BLaER1 treated with 17β-estradiol and CSF1 and Interleukin-3, amounts not matched to agents 10 nM and 100 nM (cell line): ENCODE results near the gene FBXL17.

Source experiments
- H3K27ac ChIP-seq, 11 experiments: shearing (Covaris generic); formaldehyde crosslinking; 2 replicates each; pipeline ENCODE4 v1.8.1; 2022
- H3K27me3 ChIP-seq, 11 experiments: shearing (Covaris generic); formaldehyde crosslinking; 2 replicates each; pipeline ENCODE4 v1.8.1; 2022
- H3K36me3 ChIP-seq, 11 experiments: shearing (Covaris generic); formaldehyde crosslinking; 2 replicates each; pipeline ENCODE4 v1.8.1; 2022
- H3K4me1 ChIP-seq, 10 experiments: shearing (Covaris generic); formaldehyde crosslinking; 2 replicates each; pipeline ENCODE4 v1.8.1; 2022
- H3K4me2 ChIP-seq, 11 experiments: shearing (Covaris generic); formaldehyde crosslinking; 2 replicates each; pipeline ENCODE4 v1.8.1; 2022
- H3K4me3 ChIP-seq, 10 experiments: shearing (Covaris generic); formaldehyde crosslinking; 2 replicates each; pipeline ENCODE4 v1.8.1; 2022
- H3K9ac ChIP-seq, 11 experiments: shearing (Covaris generic); formaldehyde crosslinking; 2 replicates each; pipeline ENCODE4 v1.8.1; 2022
- H3K9me3 ChIP-seq, 11 experiments: shearing (Covaris generic); formaldehyde crosslinking; replicated peaks in 1 of 11; 2 replicates each; pipeline ENCODE4 v1.8.1; 2022
- H4K20me1 ChIP-seq, 11 experiments: shearing (Covaris generic); formaldehyde crosslinking; 2 replicates each; pipeline ENCODE4 v1.8.1; 2022
- Cebpa-rat ChIP-seq, 11 experiments: shearing (Covaris generic); IDR thresholded peaks; 2 replicates each; pipeline ENCODE4 v1.8.1; 2022

Gene FBXL17

GRCh38 chr5:107926121-107926520, 455.8 kb downstream of the FBXL17 start:
- Histone ChIP-seq H3K36me3 (no peaks in the 10 kb centered on the region), H3K4me1 (no peaks in the 10 kb centered on the region), H4K20me1 (no peaks in the 10 kb centered on the region), H3K9me3 (no peaks in the 10 kb centered on the region), H3K4me3 (no peak overlapping the region), H3K4me2 (no peak overlapping the region), H3K9ac (no peak overlapping the region), H3K27ac (no peak overlapping the region), H3K27me3 (no peaks in the 10 kb centered on the region)
- TF ChIP-seq Cebpa-rat (IDR thresholded peaks at IDR 0.05): no peak

GRCh38 chr5:107925200-107925599, 456.7 kb downstream of the FBXL17 start:
- no peak overlapping the region for H3K4me2 ChIP-seq

GRCh38 chr5:107919969-107920368, 461.9 kb downstream of the FBXL17 start:
- no peak for TF ChIP-seq Cebpa-rat (IDR thresholded peaks at IDR 0.05)
- Histone ChIP-seq H3K27ac (no peak overlapping the region), H3K36me3 (no peaks in the 10 kb centered on the region), H3K4me2 (no peak overlapping the region), H3K4me1 (peaks cover 0 to 4% (median 0%) of the 10 kb centered on the region in 10 experiments; a peak in 1 of 20 replicates), H4K20me1 (no peaks in the 10 kb centered on the region), H3K9ac (no peak overlapping the region), H3K4me3 (no peak overlapping the region), H3K9me3 (no peaks in the 10 kb centered on the region), H3K27me3 (no peaks in the 10 kb centered on the region)

More at GRCh38 chr5:107925200-107925599, 456.7 kb downstream of the FBXL17 start:
- H4K20me1 ChIP-seq: no peaks in the 10 kb centered on the region
- H3K4me3 ChIP-seq: no peak overlapping the region
- H3K9me3 ChIP-seq: no peaks in the 10 kb centered on the region
- TF ChIP-seq Cebpa-rat (IDR thresholded peaks at IDR 0.05): no peak
- no peaks in the 10 kb centered on the region for H3K36me3 ChIP-seq
- H3K27ac ChIP-seq: no peak overlapping the region
- no peaks in the 10 kb centered on the region for H3K27me3 ChIP-seq
- H3K4me1 ChIP-seq: no peaks in the 10 kb centered on the region
- H3K9ac ChIP-seq: no peak overlapping the region

- Histone ChIP-seq H3K4me1 (peaks cover 0 to 4% (median 0%) of the 10 kb centered on the region in 10 experiments; a peak in 1 of 20 replicates), H3K27ac (no peak overlapping the region)
These were observed 462.5 kb downstream of the FBXL17 start for GRCh38 chr5:107919361-107919760.

GRCh38 chr5:107917983-107918382, 463.9 kb downstream of the FBXL17 start:
- Histone ChIP-seq H3K4me1 (peaks cover 0 to 4% (median 0%) of the 10 kb centered on the region in 10 experiments; a peak in 1 of 20 replicates), H4K20me1 (no peaks in the 10 kb centered on the region), H3K4me3 (no peak overlapping the region), H3K9ac (no peak overlapping the region), H3K27me3 (no peaks in the 10 kb centered on the region), H3K4me2 (peak overlapping the region in 2 of 11 experiments; percentile 9 to 25; a peak in 2 of 22 replicates), H3K27ac (no peak overlapping the region), H3K36me3 (no peaks in the 10 kb centered on the region), H3K9me3 (no peaks in the 10 kb centered on the region)
- TF ChIP-seq Cebpa-rat (IDR thresholded peaks at IDR 0.05): no peak

More at GRCh38 chr5:107919361-107919760, 462.5 kb downstream of the FBXL17 start:
- Histone ChIP-seq H3K9me3 (no peaks in the 10 kb centered on the region), H4K20me1 (no peaks in the 10 kb centered on the region), H3K4me2 (no peak overlapping the region), H3K36me3 (no peaks in the 10 kb centered on the region), H3K27me3 (no peaks in the 10 kb centered on the region), H3K9ac (no peak overlapping the region), H3K4me3 (no peak overlapping the region)
- no peak for TF ChIP-seq Cebpa-rat (IDR thresholded peaks at IDR 0.05)

- Histone ChIP-seq H3K4me1 (peaks cover 0 to 4% (median 0%) of the 10 kb centered on the region in 10 experiments; a peak in 1 of 20 replicates), H3K9me3 (no peaks in the 10 kb centered on the region), H3K9ac (no peak overlapping the region), H3K4me2 (no peak overlapping the region), H3K27ac (no peak overlapping the region), H4K20me1 (no peaks in the 10 kb centered on the region), H3K27me3 (no peaks in the 10 kb centered on the region), H3K4me3 (no peak overlapping the region), H3K36me3 (no peaks in the 10 kb centered on the region)
- TF ChIP-seq Cebpa-rat (IDR thresholded peaks at IDR 0.05): no peak
These were observed 464.9 kb downstream of the FBXL17 start for GRCh38 chr5:107916731-107917725.

- Histone ChIP-seq H3K9ac (no peak overlapping the region), H3K9me3 (no peaks in the 10 kb centered on the region), H3K4me1 (peaks cover 0 to 4% (median 0%) of the 10 kb centered on the region in 10 experiments; a peak in 1 of 20 replicates), H3K36me3 (no peaks in the 10 kb centered on the region), H3K4me2 (no peak overlapping the region), H4K20me1 (no peaks in the 10 kb centered on the region), H3K27me3 (no peaks in the 10 kb centered on the region), H3K4me3 (no peak overlapping the region), H3K27ac (no peak overlapping the region)
- TF ChIP-seq Cebpa-rat (IDR thresholded peaks at IDR 0.05): peak in 1 of 11 experiments; percentile 39; a peak in 1 of 22 replicates
These were observed 466.6 kb downstream of the FBXL17 start for GRCh38 chr5:107915176-107915812.

GRCh38 chr5:107913494-107913893, 468.4 kb downstream of the FBXL17 start:
- Histone ChIP-seq H3K9ac (no peak overlapping the region), H3K27me3 (no peaks in the 10 kb centered on the region), H3K4me1 (peaks cover 0 to 4% (median 0%) of the 10 kb centered on the region in 10 experiments; a peak in 1 of 20 replicates), H3K4me3 (no peak overlapping the region), H3K4me2 (no peak overlapping the region), H3K9me3 (no peaks in the 10 kb centered on the region), H3K36me3 (no peaks in the 10 kb centered on the region), H3K27ac (no peak overlapping the region), H4K20me1 (no peaks in the 10 kb centered on the region)
- no peak for TF ChIP-seq Cebpa-rat (IDR thresholded peaks at IDR 0.05)

- Histone ChIP-seq H3K4me3 (no peak overlapping the region), H3K9me3 (0 out of 22 replicates have a peak, but pooled peaks cover 0 to 9% (median 0%) of the 10 kb centered on the region in 11 experiments), H3K36me3 (no peaks in the 10 kb centered on the region), H4K20me1 (no peaks in the 10 kb centered on the region), H3K4me1 (peaks cover 0 to 4% (median 0%) of the 10 kb centered on the region in 10 experiments; a peak in 5 of 20 replicates), H3K27me3 (no peaks in the 10 kb centered on the region), H3K4me2 (no peak overlapping the region), H3K9ac (no peak overlapping the region), H3K27ac (no peak overlapping the region)
- TF ChIP-seq Cebpa-rat (IDR thresholded peaks at IDR 0.05): no peak
These were observed 481.2 kb downstream of the FBXL17 start for GRCh38 chr5:107900721-107901120.
